ENCODE data around the gene ALKBH1.

Gene ALKBH1

DNA sequence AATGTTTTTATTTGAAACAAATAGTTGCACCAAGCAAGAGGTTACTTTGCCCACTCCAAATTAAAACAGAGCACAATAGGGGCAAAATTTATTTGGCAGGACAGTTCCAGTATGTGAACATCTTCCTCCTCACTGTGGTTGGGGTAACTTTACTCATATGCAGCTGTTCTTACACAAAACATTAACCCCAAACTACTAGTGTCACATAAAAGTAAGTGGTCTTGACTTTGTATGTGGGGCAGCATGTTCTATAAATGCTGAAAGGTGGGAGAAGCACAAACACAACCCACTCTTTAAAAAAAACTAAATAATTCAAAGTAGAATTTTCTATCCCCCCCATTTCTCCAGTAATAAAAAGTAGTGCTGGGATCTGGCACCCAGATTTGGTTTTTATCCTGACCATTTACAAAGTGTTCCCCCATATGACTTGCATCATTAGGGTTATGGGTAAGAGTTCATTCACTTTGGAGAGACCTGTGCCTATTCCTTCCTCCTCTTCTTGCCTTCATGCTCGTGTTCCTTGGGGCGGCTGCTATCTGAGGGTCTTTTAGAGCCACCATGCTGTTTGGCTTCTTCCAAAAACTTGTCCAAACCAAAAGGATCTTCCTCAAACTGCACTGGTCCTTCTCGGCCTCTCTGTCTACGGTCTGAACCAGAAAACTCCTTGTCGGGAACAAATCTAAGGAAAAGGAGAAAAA, 9.9 kb upstream of the ALKBH1 start:
- Histone ChIP-seq H3K9ac (ENCODE audit: low read length) (no peak overlapping the region), H3K27me3 (replicated peaks; ENCODE audit: insufficient read depth, low read length) (no peaks in the 10 kb centered on the region), H3K9me3 (replicated peaks; ENCODE audit: insufficient read depth, low read length) (no peaks in the 10 kb centered on the region), H3K4me3 (ENCODE audit: low read length) (no peak overlapping the region), H3K4me1 (ENCODE audit: low read length) (no peaks in the 10 kb centered on the region), H3K4me2 (ENCODE audit: low read depth, low read length) (no peak overlapping the region), H3F3A (ENCODE audit: insufficient read depth, low read length) (no peaks in the 10 kb centered on the region), H3K9me2 (replicated peaks; ENCODE audit: insufficient read depth, low read length) (no peaks in the 10 kb centered on the region), H3K79me2 (ENCODE audit: low read length) (peaks cover 13% of the 10 kb centered on the region), H3K27ac (ENCODE audit: low read length) (no peak overlapping the region), H3K36me3 (replicated peaks; ENCODE audit: insufficient read depth, low read length) (no peaks in the 10 kb centered on the region; the same call in 1 of the 2 replicates), H2AFZ (ENCODE audit: low read length) (no peak overlapping the region), H4K20me1 (ENCODE audit: insufficient read depth, low read length) (no peaks in the 10 kb centered on the region)
- DNase-seq = no peak
- TF ChIP-seq EZH2phosphoT487 (IDR thresholded peaks at IDR 0.05; ENCODE audit: low read length) = no peak
- no peak for TF ChIP-seq EZH2 (optimal IDR thresholded peaks at IDR 0.05; ENCODE audit: low read depth, low read length)
- TF ChIP-seq, protein P1, sequence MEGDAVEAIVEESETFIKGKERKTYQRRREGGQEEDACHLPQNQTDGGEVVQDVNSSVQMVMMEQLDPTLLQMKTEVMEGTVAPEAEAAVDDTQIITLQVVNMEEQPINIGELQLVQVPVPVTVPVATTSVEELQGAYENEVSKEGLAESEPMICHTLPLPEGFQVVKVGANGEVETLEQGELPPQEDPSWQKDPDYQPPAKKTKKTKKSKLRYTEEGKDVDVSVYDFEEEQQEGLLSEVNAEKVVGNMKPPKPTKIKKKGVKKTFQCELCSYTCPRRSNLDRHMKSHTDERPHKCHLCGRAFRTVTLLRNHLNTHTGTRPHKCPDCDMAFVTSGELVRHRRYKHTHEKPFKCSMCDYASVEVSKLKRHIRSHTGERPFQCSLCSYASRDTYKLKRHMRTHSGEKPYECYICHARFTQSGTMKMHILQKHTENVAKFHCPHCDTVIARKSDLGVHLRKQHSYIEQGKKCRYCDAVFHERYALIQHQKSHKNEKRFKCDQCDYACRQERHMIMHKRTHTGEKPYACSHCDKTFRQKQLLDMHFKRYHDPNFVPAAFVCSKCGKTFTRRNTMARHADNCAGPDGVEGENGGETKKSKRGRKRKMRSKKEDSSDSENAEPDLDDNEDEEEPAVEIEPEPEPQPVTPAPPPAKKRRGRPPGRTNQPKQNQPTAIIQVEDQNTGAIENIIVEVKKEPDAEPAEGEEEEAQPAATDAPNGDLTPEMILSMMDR (IDR thresholded peaks at IDR 0.05; ENCODE audit: low read length) = no peak

GRCh38 chr14:77714926-77715325, 7.1 kb upstream of the ALKBH1 start:
- no peak overlapping the region for H2AFZ ChIP-seq (ENCODE audit: low read length)
- no peaks in the 10 kb centered on the region for H3K9me3 ChIP-seq (replicated peaks; ENCODE audit: insufficient read depth, low read length)
- H3K36me3 ChIP-seq (replicated peaks; ENCODE audit: insufficient read depth, low read length) = no peaks in the 10 kb centered on the region; the same call in 1 of the 2 replicates
- H3K4me1 ChIP-seq (ENCODE audit: low read length) = no peaks in the 10 kb centered on the region
- H3K4me3 ChIP-seq (ENCODE audit: low read length) = no peak overlapping the region
- TF ChIP-seq EZH2 (optimal IDR thresholded peaks at IDR 0.05; ENCODE audit: low read depth, low read length) (no peak), EZH2phosphoT487 (IDR thresholded peaks at IDR 0.05; ENCODE audit: low read length) (no peak)
- TF ChIP-seq, protein P1 (IDR thresholded peaks at IDR 0.05; ENCODE audit: low read length) = no peak
- H3K9ac ChIP-seq (ENCODE audit: low read length) = no peak overlapping the region
- DNase-seq = no peak
- peaks cover 25% of the 10 kb centered on the region for H3K79me2 ChIP-seq (ENCODE audit: low read length)
- H3K27ac ChIP-seq (ENCODE audit: low read length) = no peak overlapping the region
- H3K4me2 ChIP-seq (ENCODE audit: low read depth, low read length) = no peak overlapping the region
- H3K9me2 ChIP-seq (replicated peaks; ENCODE audit: insufficient read depth, low read length) = no peaks in the 10 kb centered on the region
- H3F3A ChIP-seq (ENCODE audit: insufficient read depth, low read length) = no peaks in the 10 kb centered on the region
- H3K27me3 ChIP-seq (replicated peaks; ENCODE audit: insufficient read depth, low read length) = no peaks in the 10 kb centered on the region
- no peaks in the 10 kb centered on the region for H4K20me1 ChIP-seq (ENCODE audit: insufficient read depth, low read length)

GRCh38 chr14:77710364-77710763, 2.5 kb upstream of the ALKBH1 start:
- Histone ChIP-seq H3F3A (ENCODE audit: insufficient read depth, low read length) (no peaks in the 10 kb centered on the region; the same call in 1 of the 2 replicates), H3K27me3 (replicated peaks; ENCODE audit: insufficient read depth, low read length) (no peaks in the 10 kb centered on the region), H3K36me3 (replicated peaks; ENCODE audit: insufficient read depth, low read length) (no peaks in the 10 kb centered on the region), H3K9me3 (replicated peaks; ENCODE audit: insufficient read depth, low read length) (no peaks in the 10 kb centered on the region), H3K4me1 (ENCODE audit: low read length) (peaks cover 8% of the 10 kb centered on the region; the same call in 1 of the 2 replicates), H3K4me2 (ENCODE audit: low read depth, low read length) (no peak overlapping the region), H3K79me2 (ENCODE audit: low read length) (peaks cover 69% of the 10 kb centered on the region), H3K9ac (ENCODE audit: low read length) (no peak overlapping the region), H3K4me3 (ENCODE audit: low read length) (no peak overlapping the region), H3K27ac (ENCODE audit: low read length) (no peak overlapping the region), H4K20me1 (ENCODE audit: insufficient read depth, low read length) (no peaks in the 10 kb centered on the region), H3K9me2 (replicated peaks; ENCODE audit: insufficient read depth, low read length) (no peaks in the 10 kb centered on the region), H2AFZ (ENCODE audit: low read length) (no peak overlapping the region)
- no peak for DNase-seq
- TF ChIP-seq, protein P1 (IDR thresholded peaks at IDR 0.05; ENCODE audit: low read length) = no peak
- TF ChIP-seq EZH2phosphoT487 (IDR thresholded peaks at IDR 0.05; ENCODE audit: low read length) (no peak), EZH2 (optimal IDR thresholded peaks at IDR 0.05; ENCODE audit: low read depth, low read length) (no peak)

All from MM.1S (cell line).